LNCaP clone FGC (cell line): ENCODE results near the gene ZNF189.
A peak's percentile ranks its signal among the peaks of the same experiment; 100 is the strongest.

Experiments
- DNase-seq: peaks from one replicate; pipeline ENCODE4 v3.0.0-alpha.2; 2011; ENCODE audit warnings: low read depth
- H3K4me3 ChIP-seq: 2 replicates; pipeline ENCODE4 v1.5.1; 2011; ENCODE audit warnings: mild to moderate bottlenecking, low read depth, low read length, control low read depth
- TF ChIP-seq, protein P1 (sequence below): IDR thresholded peaks from 2 replicates; pipeline ENCODE4 v1.5.1; 2012; ENCODE audit warnings: mild to moderate bottlenecking; ENCODE audit not compliant: control insufficient read depth, insufficient read depth; ENCODE audit errors: extremely low read depth

Gene ZNF189

GRCh38 chr9:101455656-101456240, 57.1 kb downstream of the ZNF189 start:
- TF ChIP-seq, protein P1, sequence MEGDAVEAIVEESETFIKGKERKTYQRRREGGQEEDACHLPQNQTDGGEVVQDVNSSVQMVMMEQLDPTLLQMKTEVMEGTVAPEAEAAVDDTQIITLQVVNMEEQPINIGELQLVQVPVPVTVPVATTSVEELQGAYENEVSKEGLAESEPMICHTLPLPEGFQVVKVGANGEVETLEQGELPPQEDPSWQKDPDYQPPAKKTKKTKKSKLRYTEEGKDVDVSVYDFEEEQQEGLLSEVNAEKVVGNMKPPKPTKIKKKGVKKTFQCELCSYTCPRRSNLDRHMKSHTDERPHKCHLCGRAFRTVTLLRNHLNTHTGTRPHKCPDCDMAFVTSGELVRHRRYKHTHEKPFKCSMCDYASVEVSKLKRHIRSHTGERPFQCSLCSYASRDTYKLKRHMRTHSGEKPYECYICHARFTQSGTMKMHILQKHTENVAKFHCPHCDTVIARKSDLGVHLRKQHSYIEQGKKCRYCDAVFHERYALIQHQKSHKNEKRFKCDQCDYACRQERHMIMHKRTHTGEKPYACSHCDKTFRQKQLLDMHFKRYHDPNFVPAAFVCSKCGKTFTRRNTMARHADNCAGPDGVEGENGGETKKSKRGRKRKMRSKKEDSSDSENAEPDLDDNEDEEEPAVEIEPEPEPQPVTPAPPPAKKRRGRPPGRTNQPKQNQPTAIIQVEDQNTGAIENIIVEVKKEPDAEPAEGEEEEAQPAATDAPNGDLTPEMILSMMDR, result no peak
- DNase-seq, result no peak
- H3K4me3 ChIP-seq, result no peak overlapping the region

GRCh38 chr9:101457003-101457402, 58.4 kb downstream of the ZNF189 start:
- TF ChIP-seq, protein P1, result peak; percentile 18; the same call in 1 of the 2 replicates
- no peak overlapping the region for H3K4me3 ChIP-seq
- no peak for DNase-seq

GRCh38 chr9:101458963-101459631, 60.4 kb downstream of the ZNF189 start:
- no peak overlapping the region for H3K4me3 ChIP-seq
- TF ChIP-seq, protein P1, result peak; percentile 79
- DNase-seq, result peak; percentile 30
